Activated CD4-positive, alpha-beta T cell treated with anti-CD3 and anti-CD28 coated beads, Interleukin-2, amount 10 ng/mL, durations not matched to agents 7 days and 5 days (primary cell): ENCODE data around the gene KRT71. TPM values are rescaled to one million over a fixed set of nuclear protein-coding genes. Genes with fewer than 3 reads are reported as not detected.
A peak's percentile ranks its signal among the peaks of the same experiment; 100 is the strongest.
"Not testable (repeated sequence)": the region's sequence is repeated elsewhere in the genome, so short reads cannot be mapped to it uniquely, and the experiment has no call there.

Experiments
- CTCF ChIA-PET: fragments of 350-600 bp; sonication (Branson Sonifier 250); formaldehyde crosslinking; loops from one replicate; lab custom pipeline; 2021; ENCODE audit warnings: antibody characterized with exemption; lab: Charles Lee
- POLR2A ChIA-PET: fragments of 350-600 bp; sonication (Branson Sonifier 250); formaldehyde crosslinking; loops from one replicate; lab custom pipeline; 2021; ENCODE audit warnings: antibody characterized with exemption; lab: Charles Lee
- DNase-seq: peaks from one replicate; pipeline ENCODE4 v3.0.0-alpha.2; 2020
- H3K27ac Mint-ChIP-seq: one replicate; pipeline ENCODE4 v1.8.0; 2021; ENCODE audit warnings: mild to moderate bottlenecking, moderate library complexity, mixed read lengths
- H3K27me3 Mint-ChIP-seq: one replicate; pipeline ENCODE4 v1.8.0; 2021; ENCODE audit warnings: mixed read lengths
- H3K36me3 Mint-ChIP-seq: one replicate; pipeline ENCODE4 v1.8.0; 2021; ENCODE audit warnings: low read depth, mixed read lengths
- H3K4me1 Mint-ChIP-seq: one replicate; pipeline ENCODE4 v1.8.0; 2021; ENCODE audit warnings: mixed read lengths
- H3K4me3 Mint-ChIP-seq: one replicate; pipeline ENCODE4 v1.8.0; 2021; ENCODE audit warnings: mild to moderate bottlenecking, moderate library complexity, mixed read lengths
- H3K9me3 Mint-ChIP-seq: one replicate; pipeline ENCODE4 v1.8.0; 2021; ENCODE audit warnings: mixed read lengths
- total RNA-seq, 2 experiments: library from RNA; stranded (reverse); gene quantifications; one replicate each; pipeline ENCODE4 v1.2.3, GENCODE V29; 2021

The KRT71 gene
- total RNA-seq = not detected

DNA sequence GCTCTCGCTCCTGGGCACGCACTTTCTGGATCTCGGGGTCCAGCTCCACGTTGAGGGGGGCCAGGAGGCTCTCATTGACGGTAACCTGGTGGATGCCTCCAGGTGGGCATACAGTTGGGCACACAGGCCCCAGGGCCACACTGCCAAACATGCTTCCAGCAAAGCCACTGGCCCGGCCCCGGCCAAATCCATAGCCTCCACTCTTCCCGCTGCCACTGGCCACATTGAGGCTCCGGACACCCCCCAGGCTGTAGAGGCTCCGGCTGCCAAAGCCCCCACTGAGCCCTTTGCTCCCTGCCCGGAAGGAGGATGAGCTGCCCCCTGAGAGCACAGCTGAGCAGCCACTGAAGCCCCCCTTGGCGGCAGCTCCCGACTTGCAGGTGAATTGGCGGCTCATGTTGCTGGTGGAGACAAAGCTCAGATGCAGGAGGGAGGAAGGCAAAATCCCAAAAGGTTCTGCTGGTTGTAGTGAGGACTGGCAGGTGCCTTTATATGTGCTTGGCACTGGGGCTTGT lies at the start of gene KRT71:
Gene KRT71, minus strand, starts transcription at position 465 of the 515 bp plus-strand sequence. Its CDS starts 68 bp downstream, at position 397.
- ChIA-PET CTCF (interaction anchor here (0.8 kb wide), 1 partner anchor 30 kb away, joined by 3 read pairs; no protein-coding TSS in a partner anchor), POLR2A (no interaction called here)
- Mint-ChIP-seq H3K36me3 (no peaks in the 10 kb centered on the region), H3K27me3 (peaks cover 16% of the 10 kb centered on the region), H3K27ac (no peak within 1 kb of the TSS), H3K9me3 (no peaks in the 10 kb centered on the region), H3K4me1 (no peaks in the 10 kb centered on the region), H3K4me3 (no peak within 1 kb of the TSS)
- DNase-seq = no peak

DNA sequence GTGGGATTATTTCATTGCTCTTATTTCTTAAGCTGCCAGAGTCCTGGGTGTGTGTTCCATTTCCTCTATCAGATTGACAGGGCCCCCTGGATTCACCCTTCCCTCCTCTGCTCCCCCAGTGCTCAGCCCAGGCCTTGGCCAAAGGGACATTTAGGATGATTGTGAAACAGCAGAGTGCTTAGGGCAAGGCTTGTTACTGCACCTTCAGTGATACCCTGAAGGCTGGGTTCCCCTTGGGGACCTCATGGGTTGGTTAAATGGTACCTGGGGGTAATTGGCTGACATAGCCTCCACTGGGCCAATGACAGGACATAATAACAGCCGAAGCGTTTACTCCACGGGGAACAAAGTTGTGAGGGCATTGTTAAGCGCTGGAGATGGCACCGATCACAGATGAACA lies 49.6 kb upstream of the KRT71 start:
- peaks cover 9% of the 10 kb centered on the region for H3K27me3 Mint-ChIP-seq
- H3K9me3 Mint-ChIP-seq = peaks cover 5% of the 10 kb centered on the region
- H3K36me3 Mint-ChIP-seq = peaks cover 5% of the 10 kb centered on the region
- POLR2A ChIA-PET = no interaction called here
- no peak overlapping the region for H3K4me3 Mint-ChIP-seq
- no peak for DNase-seq
- CTCF ChIA-PET = no interaction called here
- peaks cover 45% of the 10 kb centered on the region for H3K4me1 Mint-ChIP-seq
- H3K27ac Mint-ChIP-seq = no peak overlapping the region

GRCh38 chr12:52601671-52602070 lies 48.7 kb upstream of the KRT71 start:
- ChIA-PET CTCF (no interaction called here), POLR2A (no interaction called here)
- Mint-ChIP-seq H3K27me3 (peaks cover 14% of the 10 kb centered on the region), H3K4me3 (no peak overlapping the region), H3K4me1 (peaks cover 38% of the 10 kb centered on the region), H3K36me3 (peaks cover 2% of the 10 kb centered on the region), H3K27ac (no peak overlapping the region), H3K9me3 (peaks cover 5% of the 10 kb centered on the region)
- DNase-seq = no peak

DNA sequence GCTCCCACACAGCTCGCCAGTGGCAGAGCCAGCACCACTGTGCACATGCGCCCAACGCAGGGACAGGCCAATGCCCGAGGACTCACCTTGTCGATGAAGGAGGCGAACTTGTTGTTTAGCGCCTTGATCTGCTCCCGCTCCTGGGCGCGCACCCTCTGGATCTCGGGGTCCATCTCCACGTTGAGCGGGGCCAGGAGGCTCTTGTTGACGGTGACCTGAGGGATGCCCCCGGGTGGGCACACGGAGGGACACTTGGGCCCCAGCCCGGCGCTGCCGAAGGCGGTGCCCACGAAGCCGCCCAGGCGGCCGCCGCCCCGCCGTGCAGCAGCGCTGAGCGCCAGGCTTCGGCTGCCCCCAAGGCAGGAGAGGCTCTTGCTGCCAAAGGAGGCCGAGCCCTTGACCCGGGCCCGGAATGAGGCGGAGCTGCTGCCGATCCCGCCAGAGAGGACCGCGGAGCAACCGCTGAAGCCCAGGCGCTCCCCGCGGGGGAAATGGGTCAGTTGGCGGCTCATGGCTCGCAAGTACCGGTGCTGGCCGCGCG lies 48.1 kb upstream of the KRT71 start, which contains the start of gene KRT72:
Gene KRT72, minus strand, starts transcription at position 523 of the 541 bp plus-strand sequence. Its CDS starts 11 bp downstream, at position 512.
- ChIA-PET CTCF (no interaction called here), POLR2A (no interaction called here)
- peaks cover 15% of the 10 kb centered on the region for H3K27me3 Mint-ChIP-seq
- DNase-seq = no peak
- no peak within 1 kb of the TSS for H3K27ac Mint-ChIP-seq
- no peak within 1 kb of the TSS for H3K4me3 Mint-ChIP-seq
- H3K36me3 Mint-ChIP-seq = peaks cover 2% of the 10 kb centered on the region
- H3K4me1 Mint-ChIP-seq = peaks cover 36% of the 10 kb centered on the region
- H3K9me3 Mint-ChIP-seq = peaks cover 5% of the 10 kb centered on the region

DNA sequence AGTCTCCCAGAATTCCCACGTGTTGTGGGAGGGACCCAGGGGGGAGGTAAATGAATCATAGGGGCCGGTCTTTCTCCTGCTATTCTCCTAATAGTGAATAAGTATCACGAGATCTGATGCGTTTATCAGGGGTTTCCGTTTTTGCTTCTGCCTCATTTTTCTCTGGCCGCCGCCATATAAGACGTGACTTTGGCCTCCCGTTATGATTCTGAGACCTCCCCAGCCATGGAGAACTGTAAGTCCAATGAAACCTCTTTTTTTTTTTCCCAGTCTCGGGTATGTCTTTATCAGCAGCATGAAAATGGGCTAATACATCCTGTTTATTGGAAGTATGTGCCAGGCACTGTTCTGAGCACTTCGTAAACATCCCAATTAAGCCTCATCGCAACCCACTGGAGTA lies 47.5 kb upstream of the KRT71 start:
- no peak overlapping the region for H3K4me3 Mint-ChIP-seq
- peaks cover 18% of the 10 kb centered on the region for H3K27me3 Mint-ChIP-seq
- ChIA-PET CTCF (interaction anchor here (1.4 kb wide), 1 partner anchor 16 kb away, joined by 4 read pairs; no protein-coding TSS in a partner anchor), POLR2A (no interaction called here)
- no peak for DNase-seq
- peaks cover 5% of the 10 kb centered on the region for H3K9me3 Mint-ChIP-seq
- H3K27ac Mint-ChIP-seq = no peak overlapping the region
- H3K4me1 Mint-ChIP-seq = peaks cover 31% of the 10 kb centered on the region
- H3K36me3 Mint-ChIP-seq = peaks cover 2% of the 10 kb centered on the region

GRCh38 chr12:52600071-52600470 lies 47.1 kb upstream of the KRT71 start:
- Mint-ChIP-seq H3K4me3 (no peak overlapping the region), H3K9me3 (peaks cover 3% of the 10 kb centered on the region), H3K27me3 (peaks cover 18% of the 10 kb centered on the region), H3K36me3 (peaks cover 2% of the 10 kb centered on the region), H3K27ac (no peak overlapping the region), H3K4me1 (peaks cover 28% of the 10 kb centered on the region)
- ChIA-PET CTCF (interaction anchor here (0.6 to 1.4 kb wide), 3 partner anchors 10 to 16 kb away, joined by 3 to 4 read pairs (median 3); no protein-coding TSS in a partner anchor), POLR2A (no interaction called here)
- no peak for DNase-seq

DNA sequence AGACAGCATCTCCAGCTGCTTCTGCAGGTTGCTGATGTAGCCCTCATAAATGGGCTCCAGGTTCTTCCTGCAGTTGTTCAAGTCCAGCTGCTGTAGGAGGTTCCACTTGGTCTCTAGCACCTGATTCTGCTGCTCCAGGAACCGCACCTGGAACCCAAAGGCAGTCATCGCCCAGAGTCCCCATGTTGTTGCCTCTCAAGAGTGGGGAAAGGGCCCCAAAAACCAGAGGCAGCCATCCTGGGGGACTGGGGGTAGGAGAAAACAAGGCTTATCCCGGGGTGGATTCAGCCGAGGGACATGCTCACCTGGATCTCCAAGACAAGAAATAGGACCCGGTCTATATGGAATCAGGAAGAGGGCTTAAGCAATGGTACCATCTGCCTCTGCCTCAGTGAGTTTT lies 46.0 kb upstream of the KRT71 start:
- Mint-ChIP-seq H3K4me1 (peaks cover 18% of the 10 kb centered on the region), H3K27ac (no peak overlapping the region), H3K4me3 (no peak overlapping the region), H3K27me3 (peaks cover 18% of the 10 kb centered on the region), H3K9me3 (no peaks in the 10 kb centered on the region), H3K36me3 (no peaks in the 10 kb centered on the region)
- CTCF ChIA-PET = interaction anchor here (0.9 to 1.0 kb wide), 2 partner anchors 9 to 280 kb away, joined by 3 read pairs; no protein-coding TSS in a partner anchor
- no peak for DNase-seq
- POLR2A ChIA-PET = no interaction called here

DNA sequence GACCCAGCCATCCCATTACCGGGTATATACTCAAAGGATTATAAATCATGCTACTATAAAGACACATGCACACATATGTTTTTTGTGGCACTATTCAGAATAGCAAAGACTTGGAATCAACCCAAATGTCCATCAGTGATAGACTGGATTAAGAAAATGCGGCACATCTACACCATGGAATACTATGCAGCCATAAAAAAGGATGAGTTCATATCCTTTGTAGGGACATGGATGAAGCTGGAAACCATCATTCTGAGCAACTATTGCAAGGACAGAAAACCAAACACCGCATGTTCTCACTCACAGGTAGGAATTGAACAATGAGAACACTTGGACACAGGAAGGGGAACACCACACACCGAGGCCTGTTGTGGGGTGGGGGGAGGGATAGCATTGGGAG lies 41.3 kb upstream of the KRT71 start:
- peaks cover 10% of the 10 kb centered on the region for H3K27me3 Mint-ChIP-seq
- DNase-seq, H3K36me3 Mint-ChIP-seq, H3K4me1 Mint-ChIP-seq, POLR2A ChIA-PET, H3K4me3 Mint-ChIP-seq, CTCF ChIA-PET, H3K9me3 Mint-ChIP-seq, H3K27ac Mint-ChIP-seq: not testable (repeated sequence)

- peaks cover 20% of the 10 kb centered on the region for H3K4me1 Mint-ChIP-seq
- ChIA-PET CTCF (interaction anchor here (0.6 to 1.4 kb wide), 2 partner anchors 293 to 883 kb away, joined by 3 read pairs; no protein-coding TSS in a partner anchor), POLR2A (no interaction called here)
- H3K9me3 Mint-ChIP-seq = no peaks in the 10 kb centered on the region
- no peak for DNase-seq
- H3K36me3 Mint-ChIP-seq = peaks cover 4% of the 10 kb centered on the region
- peaks cover 4% of the 10 kb centered on the region for H3K27me3 Mint-ChIP-seq
- H3K27ac Mint-ChIP-seq = no peak overlapping the region
- H3K4me3 Mint-ChIP-seq = no peak overlapping the region
Measured at GRCh38 chr12:52591521-52591920, 38.6 kb upstream of the KRT71 start.

DNA sequence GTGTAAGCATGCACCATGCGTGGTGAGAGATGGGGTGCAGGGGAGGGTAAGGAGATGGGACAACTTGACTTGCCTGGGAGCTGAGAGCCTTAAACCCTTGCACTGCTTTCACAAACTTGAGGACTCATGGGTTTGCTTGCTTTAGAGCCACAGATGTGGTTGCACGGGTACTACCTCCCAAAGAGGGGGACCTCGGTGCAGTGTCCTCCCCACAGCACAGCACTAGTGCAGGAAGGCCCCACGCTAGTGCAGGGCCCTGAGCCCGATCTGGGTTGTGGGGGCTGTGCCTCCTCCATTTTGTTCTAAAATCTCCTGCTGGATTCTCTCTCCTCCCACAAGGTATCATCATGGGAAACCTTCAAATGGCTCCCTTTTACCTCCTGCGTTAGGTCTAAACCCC lies 37.1 kb upstream of the KRT71 start:
- ChIA-PET POLR2A (no interaction called here), CTCF (interaction anchor here (0.9 to 1.1 kb wide), 2 partner anchors 10 to 288 kb away, joined by 3 read pairs; no protein-coding TSS in a partner anchor)
- H3K9me3 Mint-ChIP-seq = no peaks in the 10 kb centered on the region
- DNase-seq = no peak
- no peaks in the 10 kb centered on the region for H3K27me3 Mint-ChIP-seq
- H3K27ac Mint-ChIP-seq = no peak overlapping the region
- peaks cover 4% of the 10 kb centered on the region for H3K36me3 Mint-ChIP-seq
- peaks cover 35% of the 10 kb centered on the region for H3K4me1 Mint-ChIP-seq
- H3K4me3 Mint-ChIP-seq = no peak overlapping the region

GRCh38 chr12:52587563-52587962 lies 34.6 kb upstream of the KRT71 start:
- H3K27ac Mint-ChIP-seq = peak overlapping the region; percentile 10
- peaks cover 53% of the 10 kb centered on the region for H3K4me1 Mint-ChIP-seq

GRCh38 chr12:52585946-52586345 lies 33.0 kb upstream of the KRT71 start:
- Mint-ChIP-seq H3K27me3 (no peaks in the 10 kb centered on the region), H3K9me3 (no peaks in the 10 kb centered on the region), H3K4me3 (no peak overlapping the region), H3K36me3 (peaks cover 4% of the 10 kb centered on the region), H3K4me1 (peaks cover 54% of the 10 kb centered on the region), H3K27ac (peak overlapping the region; percentile 78)
- ChIA-PET CTCF (interaction anchor here (0.9 to 1.5 kb wide), 7 partner anchors 11 to 332 kb away, joined by 3 to 9 read pairs (median 4); no protein-coding TSS in a partner anchor), POLR2A (interaction anchor here (0.6 kb wide), 1 partner anchor 240 kb away, joined by 4 read pairs; no protein-coding TSS in a partner anchor)
- peak; percentile 76 for DNase-seq

More at GRCh38 chr12:52587563-52587962, 34.6 kb upstream of the KRT71 start:
- Mint-ChIP-seq H3K27me3 (no peaks in the 10 kb centered on the region), H3K36me3 (peaks cover 4% of the 10 kb centered on the region), H3K4me3 (no peak overlapping the region), H3K9me3 (no peaks in the 10 kb centered on the region)
- CTCF ChIA-PET = no interaction called here
- POLR2A ChIA-PET = interaction anchor here (0.7 kb wide), 1 partner anchor 293 kb away, joined by 3 read pairs; no protein-coding TSS in a partner anchor
- no peak for DNase-seq

DNA sequence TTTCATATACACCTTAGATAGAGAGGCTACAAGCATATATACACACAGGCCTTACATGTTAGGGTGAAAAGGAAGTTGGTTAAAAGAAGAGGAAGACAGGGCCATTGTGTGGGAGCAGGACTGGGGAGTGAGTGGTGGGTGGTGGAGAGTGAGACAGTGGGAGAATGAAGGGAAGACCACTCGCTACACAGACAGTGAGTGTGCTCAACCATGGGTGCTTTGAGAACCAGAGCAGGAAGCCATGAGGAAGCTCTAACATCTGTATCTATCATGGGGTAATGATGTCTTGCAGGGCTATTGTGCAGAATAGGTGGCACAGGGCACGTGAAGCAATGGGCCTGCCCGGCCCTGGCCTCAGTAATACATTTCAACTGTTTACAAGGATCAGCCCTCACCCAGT lies 32.1 kb upstream of the KRT71 start:
- no peak overlapping the region for H3K4me3 Mint-ChIP-seq
- CTCF ChIA-PET = interaction anchor here (0.9 to 1.5 kb wide), 3 partner anchors 289 to 333 kb away, joined by 3 to 9 read pairs (median 5); no protein-coding TSS in a partner anchor

More for the DNA sequence above, 32.1 kb upstream of the KRT71 start:
- POLR2A ChIA-PET = no interaction called here
- H3K36me3 Mint-ChIP-seq = peaks cover 4% of the 10 kb centered on the region
- no peak for DNase-seq
- H3K27ac Mint-ChIP-seq = peak overlapping the region; percentile 78
- no peaks in the 10 kb centered on the region for H3K27me3 Mint-ChIP-seq
- peaks cover 59% of the 10 kb centered on the region for H3K4me1 Mint-ChIP-seq
- no peaks in the 10 kb centered on the region for H3K9me3 Mint-ChIP-seq
